ENCODE measurements around the gene CCL27.

CCL27 gene

GRCh38 chr9:34662526-34663302, at the start of gene CCL27:
TSS of gene CCL27 (minus strand) at chr9:34662657. CDS start at chr9:34662633, 24 bp downstream.
- no peak for DNase-seq

GRCh38 chr9:34712140-34712539, 49.7 kb upstream of the CCL27 start:
- DNase-seq: no peak

GRCh38 chr9:34710023-34710422, 47.6 kb upstream of the CCL27 start, which contains the start of gene CCL21:
TSS of gene CCL21 (minus strand) at chr9:34710136. CDS start at chr9:34710066, 70 bp downstream.
- no peak for DNase-seq

GRCh38 chr9:34709196-34709978, 46.9 kb upstream of the CCL27 start:
- DNase-seq: no peak

- no peak for DNase-seq
Observed at GRCh38 chr9:34707130-34707529, 44.7 kb upstream of the CCL27 start.

GRCh38 chr9:34701769-34702736, 39.6 kb upstream of the CCL27 start:
- peak; percentile 94 for DNase-seq

GRCh38 chr9:34701023-34701768, 38.7 kb upstream of the CCL27 start:
- DNase-seq: peak; percentile 91

GRCh38 chr9:34694811-34695210, 32.4 kb upstream of the CCL27 start:
- no peak for DNase-seq

- DNase-seq: no peak
Observed at GRCh38 chr9:34693560-34693959, 31.1 kb upstream of the CCL27 start.

GRCh38 chr9:34691936-34692315, 29.5 kb upstream of the CCL27 start:
- DNase-seq: no peak

GRCh38 chr9:34690983-34691935, 28.8 kb upstream of the CCL27 start, which contains the start of gene CCL19:
TSS of gene CCL19 (minus strand) at chr9:34691276. CDS start at chr9:34691139, 137 bp downstream.
- no peak for DNase-seq

- DNase-seq: no peak
Observed at GRCh38 chr9:34689512-34689911, 27.1 kb upstream of the CCL27 start.

- no peak for DNase-seq
Observed at GRCh38 chr9:34689116-34689470, 26.6 kb upstream of the CCL27 start.

GRCh38 chr9:34688329-34689115, 26.1 kb upstream of the CCL27 start:
- no peak for DNase-seq

- DNase-seq: no peak
Observed at GRCh38 chr9:34687276-34688030, 25.0 kb upstream of the CCL27 start.

GRCh38 chr9:34686732-34687131, 24.3 kb upstream of the CCL27 start:
- DNase-seq: no peak

- no peak for DNase-seq
Observed at GRCh38 chr9:34686231-34686630, 23.8 kb upstream of the CCL27 start.

- DNase-seq: no peak
Observed at GRCh38 chr9:34685591-34685990, 23.1 kb upstream of the CCL27 start.

GRCh38 chr9:34684816-34685215, 22.4 kb upstream of the CCL27 start:
- DNase-seq: no peak

Data from activated effector memory CD4-positive, alpha-beta T cell treated with anti-CD3 and anti-CD28 coated beads, Interleukin-2, amount 50 U/mL, for 16 hours (primary cell).